Dendritic cell treated with granulocyte-macrophage colony-stimulating factor and Interleukin-4, amounts not matched to agents 40 ng/mL and 50 ng/mL, for 4 days (primary cell): ENCODE results near the gene TMEM232.
"Not testable (repeated sequence)": the region's sequence is repeated elsewhere in the genome, so short reads cannot be mapped to it uniquely, and the experiment has no call there.

Source experiments
- H3K27ac Mint-ChIP-seq: one replicate; pipeline ENCODE4 v1.8.0; 2022; ENCODE audit warnings: mild to moderate bottlenecking, mixed read lengths
- H3K27me3 Mint-ChIP-seq: one replicate; pipeline ENCODE4 v1.8.0; 2022; ENCODE audit warnings: mild to moderate bottlenecking, mixed read lengths
- H3K36me3 Mint-ChIP-seq: one replicate; pipeline ENCODE4 v1.8.0; 2022; ENCODE audit warnings: low read depth, mixed read lengths
- H3K4me1 Mint-ChIP-seq: one replicate; pipeline ENCODE4 v1.8.0; 2022; ENCODE audit warnings: low read depth, mixed read lengths
- H3K4me3 Mint-ChIP-seq: one replicate; pipeline ENCODE4 v1.8.0; 2022; ENCODE audit warnings: mild to moderate bottlenecking, moderate library complexity, mixed read lengths
- H3K9me3 Mint-ChIP-seq: one replicate; pipeline ENCODE4 v1.8.0; 2022; ENCODE audit warnings: mixed read lengths
- intact Hi-C: fragments of 100-400 bp; cut with micrococcal nuclease; formaldehyde crosslinking; loops from one replicate; pipeline ENCODE4 v1.15.0; 2022

Gene TMEM232

DNA sequence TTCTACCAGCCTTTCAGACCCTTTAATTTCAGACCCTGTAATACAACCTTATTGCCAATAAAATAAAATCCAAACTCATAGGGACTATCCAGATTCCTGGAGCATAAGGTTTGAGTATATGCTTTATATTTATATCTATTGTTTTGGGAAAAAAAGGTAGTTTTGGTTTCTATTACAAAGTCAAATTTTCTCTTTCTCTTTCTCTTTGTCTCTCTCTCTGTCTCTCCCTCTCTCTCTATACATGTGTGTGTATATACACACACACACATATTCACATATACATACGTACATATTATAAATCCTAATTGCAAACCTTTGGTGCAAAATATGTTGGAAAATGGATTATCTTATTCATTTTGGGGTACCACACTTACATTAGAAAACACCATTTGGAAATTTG lies 39.0 kb downstream of the TMEM232 start:
- Mint-ChIP-seq H3K4me1 (no peaks in the 10 kb centered on the region), H3K9me3 (peaks cover 28% of the 10 kb centered on the region), H3K27me3 (no peaks in the 10 kb centered on the region), H3K36me3 (no peaks in the 10 kb centered on the region), H3K27ac (no peak overlapping the region), H3K4me3 (no peak overlapping the region)
- intact Hi-C loops = no loop called here

DNA sequence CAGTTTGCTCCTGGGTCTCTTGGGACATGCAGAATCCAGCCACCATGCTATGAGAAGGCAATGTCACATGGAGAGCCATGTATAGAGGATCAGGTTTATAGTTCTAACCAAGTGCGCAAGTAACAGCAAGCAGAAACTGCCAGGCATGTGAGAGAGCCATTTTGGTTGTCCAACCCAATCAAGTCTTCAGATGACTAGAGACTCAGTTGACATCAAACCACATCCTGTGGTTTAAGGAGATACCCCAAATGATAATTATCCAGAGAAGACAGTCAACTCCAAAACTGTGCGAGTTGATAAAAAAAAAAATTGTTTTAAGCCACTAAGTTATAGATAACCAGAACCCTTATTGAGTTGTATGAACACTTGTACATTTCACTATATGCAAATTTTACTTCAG lies 40.2 kb downstream of the TMEM232 start:
- peaks cover 21% of the 10 kb centered on the region for H3K9me3 Mint-ChIP-seq
- no peak overlapping the region for H3K27ac Mint-ChIP-seq
- no peaks in the 10 kb centered on the region for H3K27me3 Mint-ChIP-seq
- intact Hi-C loops = no loop called here
- no peaks in the 10 kb centered on the region for H3K36me3 Mint-ChIP-seq
- H3K4me3 Mint-ChIP-seq = no peak overlapping the region
- H3K4me1 Mint-ChIP-seq = no peaks in the 10 kb centered on the region

DNA sequence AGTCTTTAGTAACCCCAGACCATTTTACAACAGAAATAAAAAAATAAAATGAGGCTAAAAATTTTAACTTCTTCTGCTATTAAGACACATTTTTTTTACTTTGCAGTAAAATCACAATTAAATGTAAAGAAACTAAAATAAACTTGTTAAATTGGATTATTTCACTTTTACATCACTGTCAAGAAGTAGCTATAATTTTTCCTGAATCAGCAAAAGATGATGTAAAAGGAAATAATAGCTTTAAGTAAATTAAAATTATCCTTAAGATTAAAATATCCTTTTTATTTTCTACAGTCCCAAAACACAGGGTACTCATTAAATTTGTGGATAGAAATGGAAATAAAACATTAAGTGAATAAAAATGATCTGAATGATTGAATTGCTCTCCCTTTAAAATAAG lies 44.5 kb downstream of the TMEM232 start:
- Mint-ChIP-seq H3K4me3 (no peak overlapping the region), H3K4me1 (no peaks in the 10 kb centered on the region), H3K36me3 (no peaks in the 10 kb centered on the region), H3K9me3 (no peaks in the 10 kb centered on the region), H3K27ac (no peak overlapping the region), H3K27me3 (no peaks in the 10 kb centered on the region)
- intact Hi-C loops = no loop called here

DNA sequence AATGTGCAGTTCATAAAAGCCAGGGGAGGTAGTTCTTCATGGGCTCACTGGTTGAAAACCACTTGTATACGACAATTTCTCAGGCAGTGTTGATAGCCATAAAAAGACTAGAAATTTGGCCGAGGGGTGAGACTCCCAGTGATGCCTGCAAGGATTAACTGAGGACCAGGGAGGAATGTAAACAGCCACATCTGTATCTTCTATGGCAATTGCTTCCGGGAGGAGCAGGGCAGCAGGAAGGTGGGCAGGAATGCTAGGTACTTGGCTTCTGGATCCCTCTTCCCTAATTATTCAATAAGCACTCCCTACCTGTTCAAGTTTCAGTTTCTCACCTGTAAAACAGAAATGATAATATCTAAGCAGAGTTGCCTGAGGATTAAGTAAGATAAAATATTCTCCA lies 45.4 kb downstream of the TMEM232 start:
- Mint-ChIP-seq H3K4me3 (no peak overlapping the region), H3K27ac (no peak overlapping the region), H3K4me1 (no peaks in the 10 kb centered on the region), H3K9me3 (no peaks in the 10 kb centered on the region), H3K36me3 (no peaks in the 10 kb centered on the region), H3K27me3 (no peaks in the 10 kb centered on the region)
- intact Hi-C loops = no loop called here

DNA sequence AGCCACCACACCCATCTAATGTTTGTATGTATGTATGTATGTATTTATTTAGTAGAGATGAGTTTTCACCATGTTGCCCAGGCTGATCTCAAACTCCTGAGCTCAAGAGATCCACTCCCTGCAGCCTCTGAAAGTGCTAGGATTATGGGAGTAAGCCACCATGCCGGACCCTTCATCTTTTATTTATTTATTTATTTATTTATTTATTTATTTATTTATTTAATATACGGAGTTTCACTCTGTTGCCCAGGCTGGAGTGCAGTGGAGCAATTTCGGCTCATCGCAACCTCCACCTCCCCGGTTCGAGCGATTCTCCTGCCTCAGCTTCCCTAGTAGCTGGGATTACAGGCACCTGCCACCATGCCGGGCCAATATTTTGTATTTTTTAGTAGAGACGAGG lies 49.9 kb downstream of the TMEM232 start:
- H3K9me3 Mint-ChIP-seq, H3K27me3 Mint-ChIP-seq, H3K4me1 Mint-ChIP-seq, H3K36me3 Mint-ChIP-seq, H3K27ac Mint-ChIP-seq, H3K4me3 Mint-ChIP-seq, intact Hi-C loops: not testable (repeated sequence)

DNA sequence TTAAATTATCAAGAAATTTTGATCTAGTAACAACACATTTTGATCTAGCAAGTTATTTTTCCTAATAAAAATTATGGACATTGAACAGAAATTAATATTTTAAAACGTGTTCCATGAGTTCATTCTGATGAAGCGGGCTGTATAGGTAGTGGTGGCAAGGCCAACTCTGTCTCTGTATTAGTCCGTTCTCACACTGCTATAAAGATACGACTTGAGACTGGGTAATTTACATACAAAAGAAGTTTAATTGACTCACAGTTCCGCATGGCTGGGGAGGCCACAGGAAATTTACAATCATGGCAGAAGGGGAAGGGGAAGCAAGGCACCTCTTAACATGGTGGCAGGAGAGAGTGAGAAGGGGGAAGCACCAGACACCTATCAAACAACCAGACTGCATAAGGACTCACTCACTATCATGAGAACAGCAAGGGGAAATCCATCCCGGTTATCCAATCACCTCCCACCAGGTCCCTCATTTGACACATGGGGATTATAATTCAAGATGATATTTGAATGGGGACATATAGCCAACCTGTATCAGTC lies 61.2 kb downstream of the TMEM232 start:
- no peaks in the 10 kb centered on the region for H3K36me3 Mint-ChIP-seq

DNA sequence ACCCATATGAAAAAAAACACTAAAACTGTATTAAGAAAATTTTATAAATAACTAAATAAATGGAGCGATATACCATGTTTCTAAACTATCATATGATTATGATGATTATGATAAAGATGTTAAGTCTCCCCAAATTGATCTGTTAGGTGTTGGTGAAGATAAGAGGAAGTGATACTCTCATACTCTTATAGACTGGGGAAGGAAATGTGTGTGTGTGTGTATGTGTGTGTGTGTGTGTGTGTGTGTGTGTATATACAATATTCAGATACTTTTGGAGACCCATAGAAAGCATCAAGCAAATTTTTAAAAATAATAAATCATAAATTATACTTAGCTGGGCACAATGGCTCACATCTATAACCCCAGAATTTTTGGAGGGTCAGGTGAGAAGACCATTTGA lies 62.9 kb downstream of the TMEM232 start:
- Mint-ChIP-seq H3K4me1 (no peaks in the 10 kb centered on the region), H3K27ac (no peak overlapping the region), H3K36me3 (no peaks in the 10 kb centered on the region), H3K27me3 (no peaks in the 10 kb centered on the region), H3K4me3 (no peak overlapping the region), H3K9me3 (no peaks in the 10 kb centered on the region)
- intact Hi-C loops = no loop called here

More for the DNA sequence above, 61.2 kb downstream of the TMEM232 start:
- intact Hi-C loops = no loop called here
- H3K4me3 Mint-ChIP-seq = no peak overlapping the region
- H3K27me3 Mint-ChIP-seq = no peaks in the 10 kb centered on the region
- no peaks in the 10 kb centered on the region for H3K9me3 Mint-ChIP-seq
- H3K4me1 Mint-ChIP-seq = no peaks in the 10 kb centered on the region
- no peak overlapping the region for H3K27ac Mint-ChIP-seq

DNA sequence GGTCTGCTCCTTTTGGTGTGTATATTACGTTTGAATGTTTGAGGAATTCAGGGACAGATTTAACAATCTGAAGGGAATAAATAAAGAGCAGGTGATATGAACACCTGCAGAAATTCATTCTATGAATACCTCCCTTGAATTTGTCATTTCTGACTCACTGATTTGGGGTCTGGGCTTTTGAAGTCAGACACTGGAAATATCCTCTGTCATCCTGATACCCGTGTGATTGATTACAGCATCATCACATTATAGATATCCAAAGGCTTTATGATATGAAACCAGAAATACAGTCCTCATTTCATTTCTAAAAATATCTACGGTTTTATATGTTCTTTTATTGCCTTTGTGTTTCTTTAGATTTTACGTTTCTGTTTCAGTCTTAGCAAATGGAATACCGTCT lies 68.5 kb downstream of the TMEM232 start:
- Mint-ChIP-seq H3K36me3 (no peaks in the 10 kb centered on the region), H3K27ac (no peak overlapping the region), H3K9me3 (no peaks in the 10 kb centered on the region), H3K4me1 (no peaks in the 10 kb centered on the region), H3K27me3 (no peaks in the 10 kb centered on the region), H3K4me3 (no peak overlapping the region)
- intact Hi-C loops = no loop called here

DNA sequence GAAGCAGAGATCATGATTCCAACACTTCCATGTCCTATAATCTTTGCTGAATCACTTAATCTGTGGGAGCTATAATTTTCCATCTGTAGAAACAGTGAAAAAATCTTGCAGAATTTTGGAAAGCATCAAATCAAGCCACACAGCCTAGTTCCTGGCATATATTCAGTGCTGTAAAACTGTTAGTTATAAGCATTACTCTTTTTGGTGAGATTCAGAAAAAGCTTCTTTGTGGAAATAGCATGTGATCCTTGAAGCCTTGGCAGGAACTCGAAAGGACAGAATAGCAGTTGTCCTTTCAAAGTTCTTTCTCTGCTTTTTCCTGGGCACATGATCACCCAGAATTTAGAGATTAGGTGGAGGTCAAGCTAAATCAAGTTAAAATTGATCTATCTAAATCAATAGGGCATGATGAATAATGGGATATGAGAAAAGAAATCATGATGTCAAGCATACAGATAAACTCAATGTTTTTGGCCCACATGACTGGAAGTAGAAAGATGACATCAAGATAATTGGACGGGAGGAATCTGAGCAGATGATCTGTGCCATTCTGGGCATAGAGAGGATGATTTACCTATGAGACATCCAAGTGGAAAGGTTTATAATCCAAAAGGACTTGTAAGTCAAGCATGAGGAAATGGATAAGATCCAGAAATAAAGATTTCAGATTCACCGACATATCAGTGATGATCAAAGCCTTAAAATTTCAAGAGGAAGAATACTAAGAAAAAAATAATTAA lies 73.1 kb downstream of the TMEM232 start:
- intact Hi-C loops = no loop called here
- H3K4me3 Mint-ChIP-seq = no peak overlapping the region
- no peak overlapping the region for H3K27ac Mint-ChIP-seq
- H3K36me3 Mint-ChIP-seq = no peaks in the 10 kb centered on the region
- H3K4me1 Mint-ChIP-seq = no peaks in the 10 kb centered on the region
- no peaks in the 10 kb centered on the region for H3K27me3 Mint-ChIP-seq
- no peaks in the 10 kb centered on the region for H3K9me3 Mint-ChIP-seq

DNA sequence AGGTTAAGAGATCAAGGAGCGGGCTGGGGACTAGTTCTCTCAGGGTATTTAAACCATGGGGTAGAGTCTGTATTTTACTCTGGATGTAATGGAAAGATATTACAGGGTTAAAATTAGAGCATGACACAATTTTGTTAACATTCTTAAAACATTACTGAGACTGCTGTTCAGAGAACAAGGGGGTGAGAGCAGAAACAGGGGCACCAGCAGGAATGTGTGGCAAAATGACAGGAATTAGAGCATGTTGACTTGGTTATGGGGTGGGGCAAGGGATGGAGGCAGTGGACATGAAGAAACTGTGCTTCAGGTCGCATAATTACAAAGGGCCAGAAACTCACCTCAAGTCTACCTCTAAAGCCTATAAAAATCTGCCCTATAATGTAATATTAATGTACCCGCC lies 75.0 kb downstream of the TMEM232 start:
- H3K4me3 Mint-ChIP-seq = no peak overlapping the region
- H3K27ac Mint-ChIP-seq = no peak overlapping the region
- intact Hi-C loops = no loop called here
- H3K4me1 Mint-ChIP-seq = no peaks in the 10 kb centered on the region
- no peaks in the 10 kb centered on the region for H3K9me3 Mint-ChIP-seq
- no peaks in the 10 kb centered on the region for H3K36me3 Mint-ChIP-seq
- no peaks in the 10 kb centered on the region for H3K27me3 Mint-ChIP-seq

DNA sequence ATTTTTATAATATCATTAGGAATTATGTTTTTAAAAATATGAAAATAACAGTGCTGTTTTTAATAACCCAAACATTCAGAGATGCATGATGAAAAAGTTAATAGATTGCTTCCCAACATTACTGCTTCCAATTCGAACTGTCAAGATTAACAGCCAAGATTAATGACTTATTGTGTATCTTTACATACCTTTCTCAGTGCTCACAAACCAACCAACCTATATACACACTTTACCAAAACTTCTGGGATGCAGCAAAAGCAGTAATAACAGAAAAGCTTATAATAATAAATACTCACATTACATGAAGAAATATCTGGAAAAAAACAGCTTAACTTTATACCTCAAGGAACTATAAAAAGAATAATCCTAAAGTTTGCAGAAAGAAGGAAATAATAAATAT lies 82.1 kb downstream of the TMEM232 start:
- Mint-ChIP-seq H3K27ac (no peak overlapping the region), H3K9me3 (peaks cover 13% of the 10 kb centered on the region), H3K36me3 (no peaks in the 10 kb centered on the region), H3K27me3 (no peaks in the 10 kb centered on the region), H3K4me1 (no peaks in the 10 kb centered on the region), H3K4me3 (no peak overlapping the region)
- intact Hi-C loops = no loop called here

DNA sequence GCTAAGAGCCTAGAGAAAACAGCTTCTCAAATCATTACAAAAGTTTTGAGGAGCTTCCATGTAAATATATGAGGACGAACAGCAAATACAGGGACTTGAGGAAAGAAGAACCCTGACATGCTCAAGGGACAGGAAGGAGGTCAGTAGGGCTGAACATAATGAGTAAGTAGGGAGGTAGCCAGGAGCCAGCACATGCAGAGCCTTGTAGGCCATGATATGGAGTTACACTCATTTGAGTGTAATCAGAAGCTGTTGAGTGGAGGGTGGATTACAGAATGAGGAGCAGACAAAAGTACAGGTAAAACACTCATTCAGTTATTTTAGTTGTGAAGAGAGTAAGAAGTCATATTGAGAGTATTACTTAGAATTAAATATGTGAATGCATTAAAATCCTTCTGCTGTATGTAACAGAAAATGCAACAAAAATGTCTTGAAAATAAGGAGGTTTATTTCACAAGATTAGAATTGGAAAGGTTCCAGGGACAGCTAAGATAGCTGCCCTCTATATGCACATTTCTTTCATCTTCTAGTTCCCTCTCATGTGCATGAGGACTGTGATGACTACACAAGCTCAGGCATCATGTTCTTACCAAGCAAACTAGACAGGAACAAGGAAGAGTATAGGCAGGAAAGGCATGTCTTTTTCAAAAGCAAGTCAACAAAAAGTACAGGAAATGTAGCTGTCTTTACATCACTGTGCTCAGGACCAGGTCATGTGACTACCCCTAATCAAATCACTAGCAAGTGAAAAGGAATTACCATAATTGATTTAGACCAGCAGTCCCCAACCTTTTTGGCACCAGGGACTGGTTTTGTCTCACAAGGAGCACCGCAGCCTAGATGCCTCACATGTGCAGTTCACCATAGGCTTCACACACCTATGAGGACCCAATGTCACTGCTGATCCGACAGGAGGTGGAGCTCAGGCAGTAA lies 87.2 kb downstream of the TMEM232 start:
- Mint-ChIP-seq H3K4me1 (no peaks in the 10 kb centered on the region), H3K4me3 (no peak overlapping the region), H3K9me3 (peaks cover 13% of the 10 kb centered on the region), H3K27ac (no peak overlapping the region), H3K27me3 (no peaks in the 10 kb centered on the region), H3K36me3 (no peaks in the 10 kb centered on the region)
- intact Hi-C loops = no loop called here

DNA sequence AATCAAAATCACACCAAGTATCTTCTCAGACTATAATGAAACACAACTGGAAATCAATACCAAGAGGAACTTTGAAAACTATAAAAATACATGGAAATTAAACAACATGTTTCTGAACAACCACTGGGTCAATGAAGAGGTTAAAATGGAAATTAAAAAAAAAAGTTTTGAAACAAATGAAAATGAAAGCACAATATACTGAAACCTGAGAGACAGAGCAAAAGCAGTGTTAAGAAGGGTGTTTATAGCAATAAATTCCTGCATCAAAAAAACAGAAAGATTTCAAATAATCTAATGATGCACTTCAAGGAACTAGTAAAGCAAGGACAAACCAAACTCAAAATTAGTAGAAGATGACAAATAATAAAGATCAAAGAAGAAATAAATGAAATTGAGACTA lies 92.0 kb downstream of the TMEM232 start:
- H3K4me1 Mint-ChIP-seq = peaks cover 5% of the 10 kb centered on the region
- no peaks in the 10 kb centered on the region for H3K27me3 Mint-ChIP-seq

DNA sequence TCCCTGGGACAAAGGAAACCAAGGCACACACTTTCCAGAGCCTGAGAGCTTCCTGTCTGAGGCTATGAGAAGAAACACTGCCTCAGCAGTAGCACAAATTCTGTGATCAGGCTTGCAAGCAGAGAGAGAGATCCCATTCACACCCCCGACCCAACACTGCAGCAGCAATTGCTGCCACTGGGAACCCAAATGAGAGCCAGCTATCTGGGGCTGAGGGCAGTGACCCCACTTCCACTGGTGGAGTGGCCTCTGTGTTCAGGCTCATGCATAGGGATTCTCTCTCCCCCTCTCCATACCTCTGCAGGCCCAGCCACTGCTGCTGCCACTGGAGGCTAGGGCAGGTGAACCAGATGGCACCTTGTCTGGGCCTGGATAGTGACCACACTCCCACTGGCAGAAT lies 95.2 kb downstream of the TMEM232 start:
- peaks cover 8% of the 10 kb centered on the region for H3K9me3 Mint-ChIP-seq
- no peak overlapping the region for H3K27ac Mint-ChIP-seq
- H3K4me3 Mint-ChIP-seq = no peak overlapping the region
- H3K27me3 Mint-ChIP-seq = no peaks in the 10 kb centered on the region
- peaks cover 5% of the 10 kb centered on the region for H3K4me1 Mint-ChIP-seq
- H3K36me3 Mint-ChIP-seq = no peaks in the 10 kb centered on the region
- intact Hi-C loops = no loop called here

More for the DNA sequence above, 92.0 kb downstream of the TMEM232 start:
- intact Hi-C loops = no loop called here
- Mint-ChIP-seq H3K4me3 (no peak overlapping the region), H3K9me3 (peaks cover 8% of the 10 kb centered on the region), H3K36me3 (no peaks in the 10 kb centered on the region), H3K27ac (no peak overlapping the region)
